Measurements from ENCODE around the gene RPUSD1.

GRCh38 chr16:734981-735881, 53.0 kb downstream of the RPUSD1 start:
- TF ChIP-seq CTCF (IDR thresholded peaks at IDR 0.05; ENCODE audit: extremely low read depth in 1 of 2, insufficient read depth in 1 of 2, low read depth in 1 of 2, low read length in 2 of 2) (no peak), GATA2 (IDR thresholded peaks at IDR 0.05; ENCODE audit: insufficient read depth, insufficient read length, low read depth, low read length) (no peak), MAX (IDR thresholded peaks at IDR 0.05; ENCODE audit: insufficient read depth, insufficient read length) (no peak), EZH2 (IDR thresholded peaks at IDR 0.05; ENCODE audit: borderline replicate concordance, low read depth, low read length, severe bottlenecking) (no peak), POLR2A (IDR thresholded peaks at IDR 0.05; ENCODE audit: low read depth, low read length) (no peak), POLR2AphosphoS5 (IDR thresholded peaks at IDR 0.05; ENCODE audit: insufficient read depth, low read depth, low read length) (no peak), JUN (IDR thresholded peaks at IDR 0.05; ENCODE audit: borderline replicate concordance, insufficient read depth, insufficient read length, low read depth) (no peak), MYC (IDR thresholded peaks at IDR 0.05; ENCODE audit: low read depth, low read length) (no peak)
